ENCODE measurements around the gene UBE2I. TPM values are rescaled to one million over a fixed set of nuclear protein-coding genes. Genes with fewer than 3 reads are reported as not detected.

The UBE2I gene
- total and polyA plus RNA-seq, 2 of the 4 experiments (the other 2 are of a cell fraction), result 30.8 to 140 TPM

DNA sequence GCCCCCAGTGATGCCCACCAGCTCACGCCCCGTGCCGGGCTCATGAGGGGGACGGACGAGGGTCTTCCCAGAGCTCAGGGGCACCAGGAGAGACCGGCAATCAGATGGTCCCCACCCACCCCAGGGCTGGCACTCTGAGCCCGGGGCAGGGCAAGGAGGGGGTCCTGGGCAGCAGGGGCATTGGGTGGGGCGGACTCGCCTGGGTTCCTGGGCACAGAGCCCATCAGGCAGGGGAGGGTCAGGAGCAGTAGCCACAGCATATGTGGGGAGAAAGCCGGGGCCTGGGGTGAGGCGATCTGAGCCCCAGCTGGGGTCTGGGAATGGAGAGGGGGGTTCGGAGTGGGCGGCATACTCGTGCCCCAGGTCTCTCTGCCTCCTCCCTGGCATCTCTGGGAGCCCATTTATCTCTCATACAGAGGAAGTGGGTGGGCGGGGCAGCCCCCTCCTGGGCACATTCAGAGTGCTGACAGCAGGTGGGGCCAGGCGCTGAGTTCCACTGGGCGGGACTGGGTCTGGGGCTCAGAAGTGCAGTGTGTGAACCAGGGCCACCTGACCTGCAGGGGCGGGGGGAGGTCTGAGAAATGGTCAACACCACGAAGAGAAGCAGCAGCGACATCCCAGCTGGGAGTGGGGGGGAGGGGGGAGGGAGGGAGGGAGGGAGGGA, 20.5 kb upstream of the UBE2I start:
- H3K79me1 ChIP-seq (ENCODE audit: low read depth in 1 of 2, low read length in 2 of 2), result no peaks in the 10 kb centered on the region
- WGBS, 2 experiments (ENCODE audit: extremely low coverage in 2 of 2, insufficient read length in 1 of 2), result 68% methylated on average over 7 of the region's 20 CpGs; no CpG with 5 or more reads in 1 of the 2 experiments
- no peak overlapping the region for H2BK20ac ChIP-seq (ENCODE audit: low read depth, low read length)
- dilution Hi-C loops (cut with HindIII; ENCODE audit: low sequenced_read_pairs, unreplicated experiment) (no loop called here), intact Hi-C loops (cut with micrococcal nuclease) (no loop called here), in situ Hi-C loops (cut with MboI; ENCODE audit: low sequenced_read_pairs) (no loop called here)
- H3K4me2 ChIP-seq (ENCODE audit: low read depth, low read length), result no peak overlapping the region
- BruUV-seq (replicated peaks), result no TSS peak
- no peak overlapping the region for H3K27ac ChIP-seq (ENCODE audit: insufficient read depth, low read length)
- H3K4ac ChIP-seq (ENCODE audit: low read depth, low read length), result no peak overlapping the region
- TF ChIP-seq NFE2L2 (IDR thresholded peaks at IDR 0.05; ENCODE audit: low read depth, low read length), result no peak
- TF ChIP-seq, protein P1, sequence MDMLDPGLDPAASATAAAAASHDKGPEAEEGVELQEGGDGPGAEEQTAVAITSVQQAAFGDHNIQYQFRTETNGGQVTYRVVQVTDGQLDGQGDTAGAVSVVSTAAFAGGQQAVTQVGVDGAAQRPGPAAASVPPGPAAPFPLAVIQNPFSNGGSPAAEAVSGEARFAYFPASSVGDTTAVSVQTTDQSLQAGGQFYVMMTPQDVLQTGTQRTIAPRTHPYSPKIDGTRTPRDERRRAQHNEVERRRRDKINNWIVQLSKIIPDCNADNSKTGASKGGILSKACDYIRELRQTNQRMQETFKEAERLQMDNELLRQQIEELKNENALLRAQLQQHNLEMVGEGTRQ (IDR thresholded peaks at IDR 0.05; ENCODE audit: low read depth, low read length), result no peak
- no peak for TF ChIP-seq BHLHE40 (IDR thresholded peaks at IDR 0.05; ENCODE audit: low read depth, low read length)
- no peak overlapping the region for H2AK9ac ChIP-seq (replicated peaks; ENCODE audit: low read depth, low read length, poor library complexity)
- no peak overlapping the region for H2BK5ac ChIP-seq (ENCODE audit: low read depth, low read length, poor library complexity, severe bottlenecking)
- H2BK15ac ChIP-seq (ENCODE audit: low read depth, low read length), result no peak overlapping the region
- no peak overlapping the region for H2AK5ac ChIP-seq (ENCODE audit: low read depth, low read length)
- POLR2A ChIA-PET (ENCODE audit: unreplicated experiment), result no interaction called here
- ATAC-seq (ENCODE audit: low read depth) (no peak), DNase-seq (no peak)
- H3K4me3 ChIP-seq (ENCODE audit: insufficient read depth, low read depth, low read length), result no peak overlapping the region
- no peak overlapping the region for H3K14ac ChIP-seq (replicated peaks; ENCODE audit: low read depth, low read length)
- H3K18ac ChIP-seq (ENCODE audit: low read depth, low read length), result no peak overlapping the region
- H2AFZ ChIP-seq (replicated peaks; ENCODE audit: low read length, poor library complexity), result no peak overlapping the region
- no peaks in the 10 kb centered on the region for H4K20me1 ChIP-seq (ENCODE audit: insufficient read depth, low read length)
- H3K9me3 ChIP-seq (ENCODE audit: control insufficient read depth, insufficient read depth, low read length), result no peaks in the 10 kb centered on the region
- CTCF ChIA-PET, result no interaction called here
- H3K27me3 ChIP-seq (ENCODE audit: control insufficient read depth, insufficient read depth, low read length), result peaks cover 68% of the 10 kb centered on the region
- no peak overlapping the region for H4K8ac ChIP-seq (ENCODE audit: low read depth in 2 of 2, low read length in 2 of 2)
- no peaks in the 10 kb centered on the region for H3K36me3 ChIP-seq (ENCODE audit: control insufficient read depth, insufficient read depth, low read length)
- no peak overlapping the region for H3K56ac ChIP-seq (ENCODE audit: extremely low read depth, insufficient read depth, low read length)
- H4K5ac ChIP-seq (ENCODE audit: low read depth, low read length), result no peak overlapping the region
- H4K91ac ChIP-seq (ENCODE audit: insufficient read depth, low read depth, low read length), result no peak overlapping the region
- H3K4me1 ChIP-seq (ENCODE audit: control insufficient read depth, insufficient read depth, low read length), result no peaks in the 10 kb centered on the region; the same call in 1 of the 2 replicates
- no peak overlapping the region for H3K9ac ChIP-seq (ENCODE audit: low read depth, low read length)
- no peak overlapping the region for H3K23ac ChIP-seq (ENCODE audit: low read depth, low read length)
- no peaks in the 10 kb centered on the region for H3K9me1 ChIP-seq (ENCODE audit: insufficient read depth, low read length)
- no peak overlapping the region for H2BK120ac ChIP-seq (ENCODE audit: low read depth, low read length)
